ENCODE measurements around the gene PPIF. TPM values are rescaled to one million over a fixed set of nuclear protein-coding genes. Genes with fewer than 3 reads are reported as not detected.
A peak's percentile ranks its signal among the peaks of the same experiment; 100 is the strongest.

The PPIF gene
- total RNA-seq, 2 donors from 2014 or later, result 50.4 to 51.0 TPM

DNA sequence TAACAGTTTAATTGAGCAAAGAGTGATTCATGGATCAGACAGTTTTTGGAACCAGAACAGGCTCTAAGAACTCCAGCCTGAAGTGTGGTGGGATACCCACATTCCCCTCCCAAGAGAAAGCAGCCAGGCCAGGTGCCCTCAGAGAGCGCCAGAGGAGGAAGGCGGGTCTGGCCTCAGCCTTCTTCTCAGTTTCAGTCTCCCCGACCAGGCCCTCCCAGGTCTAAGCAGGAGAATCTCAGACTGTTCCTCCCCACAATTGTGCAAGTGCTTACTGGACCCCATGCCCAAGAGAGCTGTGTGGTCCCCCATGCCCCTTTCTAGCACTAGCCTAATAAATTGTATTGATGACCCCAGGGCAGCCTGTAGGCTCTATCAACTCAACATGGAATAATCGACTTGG, 25.6 kb downstream of the PPIF start:
- Histone ChIP-seq H3K9ac (ENCODE audit: extremely low read depth, low read length, poor library complexity, severe bottlenecking) (no peak overlapping the region), H3K27me3 (ENCODE audit: control insufficient read depth, insufficient read depth, low read length, poor library complexity, severe bottlenecking) (no peaks in the 10 kb centered on the region), H3K4me3 (ENCODE audit: low read length) (no peak overlapping the region), H3K9me3 (ENCODE audit: control insufficient read depth, low read length) (peaks cover 5% of the 10 kb centered on the region), H3K36me3 (ENCODE audit: control insufficient read depth, insufficient read depth, low read length) (no peaks in the 10 kb centered on the region), H3K4me1 (ENCODE audit: control insufficient read depth, insufficient read depth, low read length) (no peaks in the 10 kb centered on the region), H3K27ac (ENCODE audit: low read depth, low read length) (no peak overlapping the region)
- Mint-ChIP-seq H3K4me3 (no peak overlapping the region), H3K27ac (no peak overlapping the region), H3K9me3 (peaks cover 7% of the 10 kb centered on the region), H3K27me3 (ENCODE audit: insufficient read depth) (peaks cover 8% of the 10 kb centered on the region), H3K4me1 (peaks cover 4% of the 10 kb centered on the region), H3K36me3 (ENCODE audit: low read depth) (no peaks in the 10 kb centered on the region)
- WGBS, 2 experiments (ENCODE audit: insufficient coverage in 1 of 2, insufficient read length in 1 of 2), result 86 to 100% methylated on average over 2 to 3 of the region's 4 CpGs
- TF ChIP-seq, protein P1, sequence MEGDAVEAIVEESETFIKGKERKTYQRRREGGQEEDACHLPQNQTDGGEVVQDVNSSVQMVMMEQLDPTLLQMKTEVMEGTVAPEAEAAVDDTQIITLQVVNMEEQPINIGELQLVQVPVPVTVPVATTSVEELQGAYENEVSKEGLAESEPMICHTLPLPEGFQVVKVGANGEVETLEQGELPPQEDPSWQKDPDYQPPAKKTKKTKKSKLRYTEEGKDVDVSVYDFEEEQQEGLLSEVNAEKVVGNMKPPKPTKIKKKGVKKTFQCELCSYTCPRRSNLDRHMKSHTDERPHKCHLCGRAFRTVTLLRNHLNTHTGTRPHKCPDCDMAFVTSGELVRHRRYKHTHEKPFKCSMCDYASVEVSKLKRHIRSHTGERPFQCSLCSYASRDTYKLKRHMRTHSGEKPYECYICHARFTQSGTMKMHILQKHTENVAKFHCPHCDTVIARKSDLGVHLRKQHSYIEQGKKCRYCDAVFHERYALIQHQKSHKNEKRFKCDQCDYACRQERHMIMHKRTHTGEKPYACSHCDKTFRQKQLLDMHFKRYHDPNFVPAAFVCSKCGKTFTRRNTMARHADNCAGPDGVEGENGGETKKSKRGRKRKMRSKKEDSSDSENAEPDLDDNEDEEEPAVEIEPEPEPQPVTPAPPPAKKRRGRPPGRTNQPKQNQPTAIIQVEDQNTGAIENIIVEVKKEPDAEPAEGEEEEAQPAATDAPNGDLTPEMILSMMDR (conservative IDR thresholded peaks at IDR 0.05), result no peak
- DNase-seq, result no peak

DNA sequence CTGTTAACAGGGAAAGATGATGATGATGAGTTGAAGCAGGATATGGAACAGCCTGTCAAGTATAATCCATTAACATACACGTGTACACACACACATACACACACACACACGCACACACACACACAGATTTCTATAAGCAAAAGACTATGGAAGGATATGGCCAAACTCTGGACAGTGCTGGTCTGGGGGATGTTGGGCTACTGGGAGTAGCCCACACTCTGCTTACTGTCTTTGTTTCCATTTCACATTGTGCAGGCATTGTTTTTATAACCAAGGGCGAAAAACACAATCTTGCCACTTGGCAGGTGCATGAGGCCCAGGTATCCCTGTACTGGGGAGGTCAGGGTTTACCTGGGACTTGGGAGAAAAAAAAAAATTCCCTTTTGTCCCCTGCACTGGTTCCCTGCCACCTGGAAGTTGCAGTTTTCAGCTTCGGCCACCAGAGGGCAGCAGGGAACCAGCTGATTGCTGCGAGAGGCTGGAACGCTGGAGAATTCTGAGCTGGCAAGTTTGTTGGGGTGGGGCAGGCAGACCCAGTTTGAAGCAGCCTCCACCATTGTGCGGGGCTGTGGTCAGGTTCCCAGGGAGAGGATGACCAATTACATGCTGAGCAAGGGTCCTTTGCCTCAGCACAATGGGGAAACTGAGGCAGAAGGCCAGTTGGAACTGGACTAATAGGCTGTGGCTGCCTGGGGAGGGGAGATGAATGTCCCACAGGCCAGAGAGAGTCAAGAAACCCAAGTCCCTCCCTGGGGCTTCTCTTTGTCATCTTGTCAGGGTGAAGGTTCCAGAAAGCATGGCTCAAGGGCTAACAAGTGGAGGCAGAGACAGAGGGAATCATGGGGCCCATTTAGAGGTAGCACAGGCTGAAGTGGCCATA, 27.3 kb downstream of the PPIF start:
- WGBS, 2 experiments (ENCODE audit: insufficient coverage in 1 of 2, insufficient read length in 1 of 2), result 0 to 13% methylated on average over 3 to 6 of the region's 7 CpGs

DNA sequence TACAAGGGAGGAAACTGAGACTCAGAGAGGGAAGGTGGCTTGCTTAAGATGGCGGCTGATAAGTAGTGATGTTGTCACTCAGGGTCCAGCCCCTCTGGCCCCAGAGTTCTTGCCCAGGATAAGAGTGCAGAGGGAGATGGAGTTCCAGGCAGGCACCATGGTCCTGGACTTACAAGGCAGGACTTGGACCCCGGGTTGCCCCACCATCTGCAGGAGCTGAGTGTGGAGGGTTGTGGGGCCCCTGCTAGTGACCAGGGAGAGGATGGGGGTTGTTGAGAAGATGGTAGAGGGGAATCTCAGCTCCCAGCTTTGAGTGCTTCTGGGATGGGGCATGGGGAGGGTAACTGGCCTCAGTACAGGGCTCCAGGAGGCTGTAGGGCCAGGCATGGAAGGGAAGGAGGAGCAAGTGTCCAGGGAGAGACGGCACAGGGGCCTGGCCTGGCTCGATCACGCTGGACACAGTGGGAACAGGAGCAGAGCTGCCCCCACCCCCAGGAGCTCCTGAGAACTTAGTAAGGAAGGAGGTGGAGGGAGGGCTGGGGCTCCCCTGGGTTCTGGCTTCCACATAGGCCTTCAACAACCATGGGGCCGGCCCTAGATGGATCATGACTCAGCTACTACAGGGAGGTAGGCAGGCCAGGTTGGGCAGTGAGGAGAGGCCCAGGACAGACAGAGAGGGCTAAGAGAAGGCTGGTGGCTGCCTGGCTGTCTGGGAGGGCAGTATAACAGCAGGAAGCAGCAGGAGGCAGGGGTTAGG, 28.2 kb downstream of the PPIF start:
- no peak overlapping the region for H3K4me3 ChIP-seq (ENCODE audit: low read length)
- H3K9ac ChIP-seq (ENCODE audit: extremely low read depth, low read length, poor library complexity, severe bottlenecking), result no peak overlapping the region
- Mint-ChIP-seq H3K36me3 (ENCODE audit: low read depth) (no peaks in the 10 kb centered on the region), H3K4me1 (peaks cover 4% of the 10 kb centered on the region), H3K9me3 (peaks cover 4% of the 10 kb centered on the region), H3K27me3 (ENCODE audit: insufficient read depth) (peaks cover 6% of the 10 kb centered on the region), H3K4me3 (no peak overlapping the region), H3K27ac (no peak overlapping the region)
- 75 to 88% methylated on average over 2 to 6 of the region's 6 CpGs for WGBS, 2 experiments (ENCODE audit: insufficient coverage in 1 of 2, insufficient read length in 1 of 2)
- H3K9me3 ChIP-seq (ENCODE audit: control insufficient read depth, low read length), result peaks cover 5% of the 10 kb centered on the region
- TF ChIP-seq, protein P1 (conservative IDR thresholded peaks at IDR 0.05), result no peak
- H3K4me1 ChIP-seq (ENCODE audit: control insufficient read depth, insufficient read depth, low read length), result no peaks in the 10 kb centered on the region
- no peaks in the 10 kb centered on the region for H3K36me3 ChIP-seq (ENCODE audit: control insufficient read depth, insufficient read depth, low read length)
- H3K27me3 ChIP-seq (ENCODE audit: control insufficient read depth, insufficient read depth, low read length, poor library complexity, severe bottlenecking), result no peaks in the 10 kb centered on the region
- no peak overlapping the region for H3K27ac ChIP-seq (ENCODE audit: low read depth, low read length)
- no peak for DNase-seq

More for the DNA sequence above, 27.3 kb downstream of the PPIF start:
- Histone ChIP-seq H3K9me3 (ENCODE audit: control insufficient read depth, low read length) (peaks cover 5% of the 10 kb centered on the region), H3K27me3 (ENCODE audit: control insufficient read depth, insufficient read depth, low read length, poor library complexity, severe bottlenecking) (no peaks in the 10 kb centered on the region), H3K36me3 (ENCODE audit: control insufficient read depth, insufficient read depth, low read length) (no peaks in the 10 kb centered on the region), H3K4me1 (ENCODE audit: control insufficient read depth, insufficient read depth, low read length) (no peaks in the 10 kb centered on the region), H3K27ac (ENCODE audit: low read depth, low read length) (no peak overlapping the region), H3K4me3 (ENCODE audit: low read length) (no peak overlapping the region), H3K9ac (ENCODE audit: extremely low read depth, low read length, poor library complexity, severe bottlenecking) (no peak overlapping the region)
- TF ChIP-seq, protein P1 (conservative IDR thresholded peaks at IDR 0.05), result peak; percentile 96
- Mint-ChIP-seq H3K36me3 (ENCODE audit: low read depth) (no peaks in the 10 kb centered on the region), H3K9me3 (peaks cover 7% of the 10 kb centered on the region), H3K27ac (no peak overlapping the region), H3K4me3 (no peak overlapping the region), H3K4me1 (peaks cover 4% of the 10 kb centered on the region), H3K27me3 (ENCODE audit: insufficient read depth) (peaks cover 6% of the 10 kb centered on the region)
- peak; percentile 95 for DNase-seq

Data from endodermal cell (in vitro differentiated cells).